OCI-LY7 (cell line): ENCODE measurements around the gene WDR18. TPM values are rescaled to one million over a fixed set of nuclear protein-coding genes. Genes with fewer than 3 reads are reported as not detected.
A peak's percentile ranks its signal among the peaks of the same experiment; 100 is the strongest.

ENCODE experiments used
- BruUV-seq: library from RNA; stranded (reverse); fragments of 400-500 nt; replicated peaks from 2 replicates; lab custom pipeline; 2021; lab: Mats Ljungman, UMichigan
- CTCF ChIA-PET: fragments of 300-600 bp; sonication (Branson Sonifier 250); formaldehyde crosslinking; loops from one replicate; lab custom pipeline; 2022; ENCODE audit warnings: antibody characterized with exemption; ENCODE audit not compliant: unreplicated experiment; lab: Charles Lee
- POLR2A ChIA-PET: fragments of 300-600 bp; sonication (Branson Sonifier 250); formaldehyde crosslinking; loops from one replicate; lab custom pipeline; 2022; ENCODE audit warnings: antibody characterized with exemption; lab: Charles Lee
- DNase-seq: peaks from one replicate; pipeline ENCODE4 v3.0.0-alpha.2; 2015; ENCODE audit warnings: low spot score
- H2AFZ ChIP-seq: fragments of 200-600 bp; sonication (generic), shearing (Covaris generic); 2 replicates; pipeline ENCODE4 v1.6.1; 2014; ENCODE audit warnings: mild to moderate bottlenecking, antibody characterized with exemption, low read length, moderate library complexity
- H3K27ac ChIP-seq: fragments of 200-600 bp; sonication (generic); 2 replicates; pipeline ENCODE4 v1.5.1; 2014; ENCODE audit warnings: mixed run types, low read depth, mild to moderate bottlenecking, moderate library complexity, low read length, inconsistent platforms; ENCODE audit not compliant: poor library complexity, severe bottlenecking
- H3K36me3 ChIP-seq: fragments of 200-600 bp; sonication (generic); 2 replicates; pipeline ENCODE4 v1.6.1; 2014; ENCODE audit warnings: mild to moderate bottlenecking, antibody characterized with exemption, low read length, moderate library complexity, mixed read lengths; ENCODE audit not compliant: insufficient read depth
- H3K4me1 ChIP-seq: fragments of 200-600 bp; sonication (generic); 2 replicates; pipeline ENCODE4 v1.5.1; 2014; ENCODE audit warnings: mild to moderate bottlenecking, low read length; ENCODE audit not compliant: insufficient read depth, poor library complexity, severe bottlenecking
- H3K4me2 ChIP-seq: fragments of 200-600 bp; sonication (generic); 2 replicates; pipeline ENCODE4 v1.6.1; 2014; ENCODE audit warnings: mild to moderate bottlenecking, low read length
- H3K4me3 ChIP-seq: fragments of 200-600 bp; sonication (generic); 2 replicates; pipeline ENCODE4 v1.5.1; 2014; ENCODE audit warnings: mild to moderate bottlenecking, low read depth, low read length; ENCODE audit not compliant: poor library complexity, severe bottlenecking
- H3K79me2 ChIP-seq: fragments of 200-600 bp; sonication (generic); 2 replicates; pipeline ENCODE4 v1.6.1; 2016; ENCODE audit warnings: low read depth, mild to moderate bottlenecking, low read length, moderate library complexity, mixed read lengths; ENCODE audit not compliant: insufficient read depth
- H3K9me2 ChIP-seq: fragments of 200-600 bp; sonication (generic); 2 replicates; pipeline ENCODE4 v1.6.1; 2016; ENCODE audit warnings: mild to moderate bottlenecking, low read length, mixed read lengths; ENCODE audit not compliant: insufficient read depth
- H3K9me3 ChIP-seq: fragments of 200-600 bp; sonication (generic); 2 replicates; pipeline ENCODE4 v1.6.1; 2014; ENCODE audit warnings: mild to moderate bottlenecking, mixed run types, low read length, mixed read lengths
- H4K20me1 ChIP-seq: fragments of 200-600 bp; sonication (generic); 2 replicates; pipeline ENCODE4 v1.6.1; 2014; ENCODE audit warnings: mild to moderate bottlenecking, antibody characterized with exemption, low read length, moderate library complexity, mixed read lengths; ENCODE audit not compliant: insufficient read depth
- CTCF ChIP-seq: fragments of 200-600 bp; sonication (generic); conservative IDR thresholded peaks from 2 replicates; pipeline ENCODE4 v1.5.1; 2014; ENCODE audit warnings: mild to moderate bottlenecking, antibody characterized with exemption, low read length, moderate library complexity, mixed read lengths
- EZH2phosphoT487 ChIP-seq: fragments of 200-600 bp; sonication (generic); IDR thresholded peaks from 2 replicates; pipeline ENCODE4 v1.6.1; 2018; ENCODE audit warnings: low read depth, borderline replicate concordance, mild to moderate bottlenecking, mixed run types, antibody characterized with exemption, low read length, moderate library complexity, mixed read lengths
- intact Hi-C: fragments of 100-400 bp; cut with micrococcal nuclease; formaldehyde crosslinking; loops from one replicate; pipeline ENCODE4 v1.10.0; 2022; ENCODE audit not compliant: unreplicated experiment
- total RNA-seq, 2 experiments: library from RNA; depleted of rRNA in 1 of 2; stranded (reverse); fragments of >200 nt in 1 of 2; shearing (Covaris generic) in 1 of 2; gene quantifications; 2 replicates each; pipeline ENCODE4 v1.2.3, GENCODE V29; 2014 to 2022

WDR18 gene
- total RNA-seq, 2 experiments from 2014 or later: 51.4 to 74.7 TPM

- no TSS peak for BruUV-seq
- no peak overlapping the region for H3K4me3 ChIP-seq
- H3K4me1 ChIP-seq: no peaks in the 10 kb centered on the region
- ChIA-PET CTCF (no interaction called here), POLR2A (no interaction called here)
- intact Hi-C loops: no loop called here
- no peaks in the 10 kb centered on the region for H3K9me2 ChIP-seq
- H3K27ac ChIP-seq: no peak overlapping the region
- H3K4me2 ChIP-seq: no peak overlapping the region
- DNase-seq: no peak
- H3K79me2 ChIP-seq: no peaks in the 10 kb centered on the region
- H3K36me3 ChIP-seq: peaks cover 13% of the 10 kb centered on the region; the same call in 1 of the 2 replicates
- H4K20me1 ChIP-seq: no peaks in the 10 kb centered on the region
- no peaks in the 10 kb centered on the region for H3K9me3 ChIP-seq
- TF ChIP-seq EZH2phosphoT487: no peak
- TF ChIP-seq CTCF: no peak
- H2AFZ ChIP-seq: no peak overlapping the region
Measured at GRCh38 chr19:998064-998463, 13.9 kb downstream of the WDR18 start.

- H3K4me2 ChIP-seq: no peak overlapping the region
- TF ChIP-seq CTCF (no peak), EZH2phosphoT487 (no peak)
- ChIA-PET CTCF (no interaction called here), POLR2A (no interaction called here)
- no peaks in the 10 kb centered on the region for H3K9me2 ChIP-seq
- H3K36me3 ChIP-seq: peaks cover 6% of the 10 kb centered on the region; the same call in 1 of the 2 replicates
- no peak overlapping the region for H2AFZ ChIP-seq
- H3K27ac ChIP-seq: no peak overlapping the region
- intact Hi-C loops: no loop called here
- H3K4me3 ChIP-seq: no peak overlapping the region
- no peaks in the 10 kb centered on the region for H4K20me1 ChIP-seq
- BruUV-seq: no TSS peak
- DNase-seq: no peak
- no peaks in the 10 kb centered on the region for H3K4me1 ChIP-seq
- H3K79me2 ChIP-seq: no peaks in the 10 kb centered on the region
- no peaks in the 10 kb centered on the region for H3K9me3 ChIP-seq
Measured at GRCh38 chr19:999379-999719, 15.2 kb downstream of the WDR18 start.

- BruUV-seq: no TSS peak
- no peak within 1 kb of the TSS for H3K4me2 ChIP-seq
- ChIA-PET CTCF (no interaction called here), POLR2A (no interaction called here)
- TF ChIP-seq CTCF: peak; percentile 65
- TF ChIP-seq EZH2phosphoT487: no peak
- H3K9me2 ChIP-seq: no peaks in the 10 kb centered on the region
- H3K4me1 ChIP-seq: no peaks in the 10 kb centered on the region
- no peaks in the 10 kb centered on the region for H3K79me2 ChIP-seq
- H3K9me3 ChIP-seq: no peaks in the 10 kb centered on the region
- DNase-seq: peak; percentile 57
- H3K27ac ChIP-seq: no peak within 1 kb of the TSS
- H2AFZ ChIP-seq: no peak within 1 kb of the TSS
- intact Hi-C loops: no loop called here
- H4K20me1 ChIP-seq: no peaks in the 10 kb centered on the region
- H3K36me3 ChIP-seq: no peaks in the 10 kb centered on the region
- H3K4me3 ChIP-seq: no peak within 1 kb of the TSS
Measured at GRCh38 chr19:1000095-1000494, 15.9 kb downstream of the WDR18 start, which contains the start of gene GRIN3B. GRIN3B (plus strand) TSS chr19:1000419; CDS start chr19:1000438, 19 bp downstream.
